Measurements from ENCODE around the gene PKP4. TPM values are rescaled to one million over a fixed set of nuclear protein-coding genes. Genes with fewer than 3 reads are reported as not detected.
"Not testable (repeated sequence)": the region's sequence is repeated elsewhere in the genome, so short reads cannot be mapped to it uniquely, and the experiment has no call there.

The PKP4 gene
- total and polyA plus RNA-seq, 2 of the 8 experiments (the other 6 are each of a cell fraction or from before 2014, with no cell fraction given): 48.2 to 88.0 TPM

DNA sequence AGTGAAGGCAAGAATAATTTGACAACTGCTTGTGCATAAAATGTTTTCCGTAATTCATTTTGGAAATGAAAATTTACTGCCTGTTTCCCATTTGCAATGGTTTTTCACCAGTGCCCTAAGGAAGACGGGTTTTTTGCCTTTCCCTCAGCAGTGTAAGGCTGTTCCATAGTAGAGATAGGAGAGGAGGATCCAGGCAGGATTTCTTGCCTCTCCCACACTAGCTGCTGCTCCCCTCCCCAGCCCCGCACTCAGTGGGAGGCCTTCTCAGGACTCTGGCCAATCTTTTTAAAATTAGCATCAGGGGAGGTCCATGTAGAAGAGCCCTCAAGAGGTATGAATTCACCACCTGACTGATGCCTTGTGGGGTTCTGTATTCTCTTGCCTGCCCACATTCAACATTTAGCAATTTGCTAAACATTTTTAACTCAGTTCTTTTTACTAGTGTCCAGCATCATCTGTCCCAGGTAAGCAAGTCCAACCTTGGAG, 17.8 kb downstream of the PKP4 start:
- not testable (repeated sequence) for H3K4me3 ChIP-seq (ENCODE audit: extremely low read depth in 1 of 4, insufficient read depth in 2 of 4, low read depth in 3 of 4, low read length in 4 of 4); H3K79me1 ChIP-seq (ENCODE audit: low read depth, low read length); H3K18ac ChIP-seq (ENCODE audit: extremely low read depth, low read length); H4K8ac ChIP-seq (ENCODE audit: extremely low read depth, insufficient read depth, low read length); H3K36me3 ChIP-seq (ENCODE audit: control insufficient read depth in 2 of 4, insufficient read depth in 4 of 4, low read length in 3 of 4); H2AK5ac ChIP-seq (ENCODE audit: low read depth, low read length); H3K9ac ChIP-seq (replicated peaks in 1 of 4; ENCODE audit: extremely low read depth in 1 of 4, low read depth in 3 of 4, low read length in 3 of 4); H2BK5ac ChIP-seq (ENCODE audit: low read depth, low read length); H2BK120ac ChIP-seq (replicated peaks; ENCODE audit: low read depth, low read length); H3K4ac ChIP-seq (replicated peaks; ENCODE audit: insufficient read length, low read depth, low read length); H4K5ac ChIP-seq (ENCODE audit: insufficient read length, low read depth, low read length); H3K27ac ChIP-seq (ENCODE audit: low read depth, low read length); H3K23me2 ChIP-seq (ENCODE audit: low read depth, low read length); H3K27me3 ChIP-seq (replicated peaks in 1 of 4; ENCODE audit: control insufficient read depth in 3 of 4, extremely low read depth in 1 of 4, insufficient read depth in 3 of 4, low read length in 3 of 4); H3K4me1 ChIP-seq (replicated peaks in 1 of 4; ENCODE audit: control insufficient read depth in 3 of 4, insufficient read depth in 4 of 4, low read length in 3 of 4); H3K56ac ChIP-seq (replicated peaks; ENCODE audit: insufficient read length, low read depth, low read length); H4K91ac ChIP-seq (replicated peaks; ENCODE audit: insufficient read length, low read length); H2BK20ac ChIP-seq (ENCODE audit: low read length); H2BK12ac ChIP-seq (ENCODE audit: low read depth, low read length); H3K23ac ChIP-seq (ENCODE audit: insufficient read length); H3K9me3 ChIP-seq (ENCODE audit: insufficient read depth in 2 of 2, low read depth in 1 of 2, low read length in 1 of 2); H4K20me1 ChIP-seq (replicated peaks in 1 of 2; ENCODE audit: control insufficient read depth in 1 of 2, insufficient read depth in 2 of 2, low read length in 2 of 2); H2BK15ac ChIP-seq (ENCODE audit: low read length); H3K14ac ChIP-seq (ENCODE audit: insufficient read length); DNase-seq (ENCODE audit: low read depth in 1 of 2, low spot score in 2 of 2); H2AFZ ChIP-seq (ENCODE audit: low read length)
- peaks cover 0 to 57% of the 10 kb centered on the region in 2 experiments; a peak in 2 of 4 replicates for H3K79me2 ChIP-seq (ENCODE audit: control insufficient read depth in 1 of 2, insufficient read depth in 2 of 2, low read length in 2 of 2)
- H3K4me2 ChIP-seq (ENCODE audit: insufficient read depth in 1 of 2, low read depth in 2 of 2, low read length in 2 of 2): peak overlapping the region in 1 of 2 experiments; percentile 36; a peak in 1 of 4 replicates
- ChIA-PET POLR2A (ENCODE audit: partially characterized antibody) (interaction anchor here (4.3 kb wide), 1 partner anchor 16 kb away, joined by 12 read pairs; no protein-coding TSS in a partner anchor), CTCF (ENCODE audit: partially characterized antibody) (interaction anchor here (0.6 to 7.1 kb wide), 9 partner anchors 10 to 1388 kb away, joined by 3 to 58 read pairs (median 4); no protein-coding TSS in a partner anchor)
- peak; percentile 55 for FAIRE-seq
- WGBS, 2 experiments (ENCODE audit: extremely low coverage in 1 of 2, insufficient coverage in 1 of 2, insufficient read length in 1 of 2, insufficient replicate concordance in 2 of 2, low coverage in 1 of 2, low lambda C conversion rate in 2 of 2, missing lambda C conversion rate in 1 of 2): 85% methylated on average over 3 of the region's 3 CpGs; no CpG with 5 or more reads in 1 of the 2 experiments
